Stimulated activated CD4-positive, alpha-beta T cell treated with anti-CD3 and anti-CD28 coated beads, Interleukin-12 subunit alpha, Interleukin-12 subunit beta, amount 100 ng/mL, for 24 hours (primary cell): ENCODE results near the gene RASSF5.
"Not testable (repeated sequence)": the region's sequence is repeated elsewhere in the genome, so short reads cannot be mapped to it uniquely, and the experiment has no call there.

Experiments used
- DNase-seq, 2 experiments: peaks; one replicate each; pipeline ENCODE4 v3.0.0-alpha.2; 2020; ENCODE audit warnings: low read depth in 2 of 2

RASSF5 gene

GRCh38 chr1:206476591-206476990 is 30.7 kb upstream of the RASSF5 start:
- DNase-seq: no peak

- no peak for DNase-seq
Measured at GRCh38 chr1:206477110-206477509, 30.2 kb upstream of the RASSF5 start.

GRCh38 chr1:206477581-206478380 is 29.6 kb upstream of the RASSF5 start:
- DNase-seq: no peak

GRCh38 chr1:206478746-206479145 is 28.6 kb upstream of the RASSF5 start:
- DNase-seq: no peak

GRCh38 chr1:206479183-206480125 is 27.9 kb upstream of the RASSF5 start:
- peak in 1 of 2 experiments; percentile 67 for DNase-seq

- DNase-seq: no peak
Measured at GRCh38 chr1:206480211-206480610, 27.1 kb upstream of the RASSF5 start.

GRCh38 chr1:206482611-206483010 is 24.7 kb upstream of the RASSF5 start:
- no peak for DNase-seq

GRCh38 chr1:206483864-206484263 is 23.5 kb upstream of the RASSF5 start:
- DNase-seq: not testable (repeated sequence)

GRCh38 chr1:206484901-206485300 is 22.4 kb upstream of the RASSF5 start:
- DNase-seq: no peak

- no peak for DNase-seq
Measured at GRCh38 chr1:206486995-206487788, 20.1 kb upstream of the RASSF5 start.

GRCh38 chr1:206487970-206488369 is 19.4 kb upstream of the RASSF5 start:
- DNase-seq: no peak

GRCh38 chr1:206488466-206488865 is 18.9 kb upstream of the RASSF5 start:
- no peak for DNase-seq

GRCh38 chr1:206489980-206490770 is 17.2 kb upstream of the RASSF5 start:
- peak; percentile 53 to 77 for DNase-seq

- no peak for DNase-seq
Measured at GRCh38 chr1:206490771-206491405, 16.4 kb upstream of the RASSF5 start.

GRCh38 chr1:206491616-206492015 is 15.7 kb upstream of the RASSF5 start:
- no peak for DNase-seq

- DNase-seq: no peak
Measured at GRCh38 chr1:206492589-206492988, 14.7 kb upstream of the RASSF5 start.

GRCh38 chr1:206493279-206493678 is 14.1 kb upstream of the RASSF5 start:
- no peak for DNase-seq

- DNase-seq: no peak
Measured at GRCh38 chr1:206495011-206495461, 12.3 kb upstream of the RASSF5 start.

- DNase-seq: no peak
Measured at GRCh38 chr1:206495493-206496046, 11.8 kb upstream of the RASSF5 start.

- no peak for DNase-seq
Measured at GRCh38 chr1:206496131-206496793, 11.1 kb upstream of the RASSF5 start.
